ENCODE results near the gene PEPD.

PEPD gene

DNA sequence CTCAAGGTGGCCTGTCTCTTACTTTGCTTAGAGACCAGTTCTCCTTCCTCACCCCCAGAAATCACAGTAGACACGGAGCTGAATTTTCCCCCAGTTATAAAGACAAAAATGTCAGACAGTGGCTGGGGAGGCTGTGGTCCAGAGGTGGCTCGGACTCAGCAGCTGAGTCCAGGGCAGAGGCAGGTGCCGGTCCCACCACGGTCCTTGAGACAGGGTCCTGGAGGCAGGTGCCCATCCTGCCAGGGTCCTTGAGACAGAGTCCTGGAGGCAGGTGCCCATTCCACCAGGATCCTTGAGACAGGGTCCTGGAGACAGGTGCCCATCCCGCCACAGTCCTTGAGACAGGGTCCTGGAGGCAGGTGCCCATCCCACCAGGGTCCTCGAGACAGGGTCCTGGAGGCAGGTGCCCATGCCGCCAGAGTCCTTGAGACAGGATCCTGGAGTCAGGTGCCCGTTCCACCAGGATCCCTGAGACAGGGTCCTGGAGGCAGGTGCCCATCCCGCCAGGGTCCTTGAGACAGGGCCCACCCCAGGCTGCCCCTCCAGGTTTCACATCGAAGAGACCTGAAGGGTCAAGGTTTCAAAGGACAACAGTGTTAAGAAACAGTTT, 23.1 kb downstream of the PEPD start:
- H3K27ac ChIP-seq: no peak overlapping the region
- TF ChIP-seq, protein P1, sequence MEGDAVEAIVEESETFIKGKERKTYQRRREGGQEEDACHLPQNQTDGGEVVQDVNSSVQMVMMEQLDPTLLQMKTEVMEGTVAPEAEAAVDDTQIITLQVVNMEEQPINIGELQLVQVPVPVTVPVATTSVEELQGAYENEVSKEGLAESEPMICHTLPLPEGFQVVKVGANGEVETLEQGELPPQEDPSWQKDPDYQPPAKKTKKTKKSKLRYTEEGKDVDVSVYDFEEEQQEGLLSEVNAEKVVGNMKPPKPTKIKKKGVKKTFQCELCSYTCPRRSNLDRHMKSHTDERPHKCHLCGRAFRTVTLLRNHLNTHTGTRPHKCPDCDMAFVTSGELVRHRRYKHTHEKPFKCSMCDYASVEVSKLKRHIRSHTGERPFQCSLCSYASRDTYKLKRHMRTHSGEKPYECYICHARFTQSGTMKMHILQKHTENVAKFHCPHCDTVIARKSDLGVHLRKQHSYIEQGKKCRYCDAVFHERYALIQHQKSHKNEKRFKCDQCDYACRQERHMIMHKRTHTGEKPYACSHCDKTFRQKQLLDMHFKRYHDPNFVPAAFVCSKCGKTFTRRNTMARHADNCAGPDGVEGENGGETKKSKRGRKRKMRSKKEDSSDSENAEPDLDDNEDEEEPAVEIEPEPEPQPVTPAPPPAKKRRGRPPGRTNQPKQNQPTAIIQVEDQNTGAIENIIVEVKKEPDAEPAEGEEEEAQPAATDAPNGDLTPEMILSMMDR (IDR thresholded peaks at IDR 0.05): no peak
- no peak for TF ChIP-seq ZFX (IDR thresholded peaks at IDR 0.05; ENCODE audit: borderline replicate concordance)

GRCh38 chr19:33497778-33498175, 23.8 kb downstream of the PEPD start:
- TF ChIP-seq, protein P1 (IDR thresholded peaks at IDR 0.05): no peak
- TF ChIP-seq ZFX (IDR thresholded peaks at IDR 0.05; ENCODE audit: borderline replicate concordance): no peak
- no peak overlapping the region for H3K27ac ChIP-seq

- TF ChIP-seq ZFX (IDR thresholded peaks at IDR 0.05; ENCODE audit: borderline replicate concordance): no peak
- TF ChIP-seq, protein P1 (IDR thresholded peaks at IDR 0.05): no peak
- H3K27ac ChIP-seq: no peak overlapping the region
Measured at GRCh38 chr19:33497131-33497777, 24.3 kb downstream of the PEPD start.

- TF ChIP-seq ZFX (IDR thresholded peaks at IDR 0.05; ENCODE audit: borderline replicate concordance): no peak
- TF ChIP-seq, protein P1 (IDR thresholded peaks at IDR 0.05): no peak
- no peak overlapping the region for H3K27ac ChIP-seq
Measured at GRCh38 chr19:33496038-33496895, 25.3 kb downstream of the PEPD start.

GRCh38 chr19:33493401-33494275, 28.0 kb downstream of the PEPD start:
- H3K27ac ChIP-seq: no peak overlapping the region
- TF ChIP-seq ZFX (IDR thresholded peaks at IDR 0.05; ENCODE audit: borderline replicate concordance): no peak
- TF ChIP-seq, protein P1 (IDR thresholded peaks at IDR 0.05): no peak

- H3K27ac ChIP-seq: no peak overlapping the region
- no peak for TF ChIP-seq ZFX (IDR thresholded peaks at IDR 0.05; ENCODE audit: borderline replicate concordance)
- TF ChIP-seq, protein P1 (IDR thresholded peaks at IDR 0.05): no peak
Measured at GRCh38 chr19:33492951-33493350, 28.6 kb downstream of the PEPD start.
